ENCODE measurements around the gene POLE2.
A peak's percentile ranks its signal among the peaks of the same experiment; 100 is the strongest.

The POLE2 gene

DNA sequence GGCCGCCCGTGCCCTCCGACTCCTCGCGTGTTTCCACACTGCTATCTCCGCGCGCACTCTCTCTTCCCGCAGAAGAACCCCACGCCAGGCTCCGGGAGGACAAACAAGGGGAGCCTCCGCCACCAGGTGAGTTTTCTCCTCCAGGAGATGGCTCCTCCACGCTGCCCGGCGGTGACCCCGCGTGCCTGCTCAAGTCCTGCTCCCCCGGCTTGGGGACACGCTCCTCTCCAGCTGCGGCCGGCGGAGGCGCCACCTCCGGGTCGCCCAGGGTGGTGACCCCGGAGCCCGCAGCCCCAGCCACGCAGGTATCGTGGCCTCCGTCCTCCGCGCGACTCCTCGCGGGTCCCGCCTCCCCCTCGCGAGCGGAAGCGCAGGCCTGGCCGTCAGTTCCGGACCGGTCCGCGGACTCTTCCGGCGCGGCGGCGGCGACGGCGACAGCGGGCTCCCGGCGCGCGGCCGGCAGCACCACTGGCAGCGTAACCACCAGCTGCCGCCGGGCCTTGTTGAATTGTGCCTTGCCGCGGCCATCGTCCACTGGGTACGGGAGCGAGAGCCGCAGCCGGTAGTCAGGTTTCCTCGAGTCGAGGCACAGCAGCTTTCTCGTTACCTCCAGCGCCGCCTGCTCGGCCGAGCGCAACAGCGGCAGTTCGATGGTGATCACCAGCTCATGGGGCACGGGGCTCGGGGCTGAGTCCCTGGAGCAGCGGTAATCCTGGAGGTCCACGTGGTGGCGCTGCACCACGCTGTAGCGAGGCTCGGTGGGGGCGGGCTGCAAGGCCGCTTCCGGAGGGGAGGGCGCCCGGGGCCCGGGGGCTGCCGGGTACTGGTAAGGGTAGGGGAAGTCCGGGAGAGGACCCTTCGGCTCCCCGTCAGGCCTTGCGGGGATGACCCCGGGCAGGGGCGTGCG lies 54.1 kb downstream of the POLE2 start:
- peak; percentile 71 for TF ChIP-seq RAD21 (IDR thresholded peaks at IDR 0.05; ENCODE audit: low read depth)
- TF ChIP-seq EGR1 (IDR thresholded peaks at IDR 0.05) = peak; percentile 75
- TF ChIP-seq, protein P1, sequence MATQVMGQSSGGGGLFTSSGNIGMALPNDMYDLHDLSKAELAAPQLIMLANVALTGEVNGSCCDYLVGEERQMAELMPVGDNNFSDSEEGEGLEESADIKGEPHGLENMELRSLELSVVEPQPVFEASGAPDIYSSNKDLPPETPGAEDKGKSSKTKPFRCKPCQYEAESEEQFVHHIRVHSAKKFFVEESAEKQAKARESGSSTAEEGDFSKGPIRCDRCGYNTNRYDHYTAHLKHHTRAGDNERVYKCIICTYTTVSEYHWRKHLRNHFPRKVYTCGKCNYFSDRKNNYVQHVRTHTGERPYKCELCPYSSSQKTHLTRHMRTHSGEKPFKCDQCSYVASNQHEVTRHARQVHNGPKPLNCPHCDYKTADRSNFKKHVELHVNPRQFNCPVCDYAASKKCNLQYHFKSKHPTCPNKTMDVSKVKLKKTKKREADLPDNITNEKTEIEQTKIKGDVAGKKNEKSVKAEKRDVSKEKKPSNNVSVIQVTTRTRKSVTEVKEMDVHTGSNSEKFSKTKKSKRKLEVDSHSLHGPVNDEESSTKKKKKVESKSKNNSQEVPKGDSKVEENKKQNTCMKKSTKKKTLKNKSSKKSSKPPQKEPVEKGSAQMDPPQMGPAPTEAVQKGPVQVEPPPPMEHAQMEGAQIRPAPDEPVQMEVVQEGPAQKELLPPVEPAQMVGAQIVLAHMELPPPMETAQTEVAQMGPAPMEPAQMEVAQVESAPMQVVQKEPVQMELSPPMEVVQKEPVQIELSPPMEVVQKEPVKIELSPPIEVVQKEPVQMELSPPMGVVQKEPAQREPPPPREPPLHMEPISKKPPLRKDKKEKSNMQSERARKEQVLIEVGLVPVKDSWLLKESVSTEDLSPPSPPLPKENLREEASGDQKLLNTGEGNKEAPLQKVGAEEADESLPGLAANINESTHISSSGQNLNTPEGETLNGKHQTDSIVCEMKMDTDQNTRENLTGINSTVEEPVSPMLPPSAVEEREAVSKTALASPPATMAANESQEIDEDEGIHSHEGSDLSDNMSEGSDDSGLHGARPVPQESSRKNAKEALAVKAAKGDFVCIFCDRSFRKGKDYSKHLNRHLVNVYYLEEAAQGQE (IDR thresholded peaks at IDR 0.05; ENCODE audit: low read depth) = 0 out of 2 replicates have a peak, but pooled peaks have one; percentile 8
- TF ChIP-seq YY1 (IDR thresholded peaks at IDR 0.05; ENCODE audit: low read depth) = peak; percentile 23
- no peak for TF ChIP-seq NFIC (IDR thresholded peaks at IDR 0.05)
- TF ChIP-seq CEBPB (IDR thresholded peaks at IDR 0.05) = no peak
- peak; percentile 72 for TF ChIP-seq TAF1 (IDR thresholded peaks at IDR 0.05; ENCODE audit: low read depth)
- TF ChIP-seq, protein P2, sequence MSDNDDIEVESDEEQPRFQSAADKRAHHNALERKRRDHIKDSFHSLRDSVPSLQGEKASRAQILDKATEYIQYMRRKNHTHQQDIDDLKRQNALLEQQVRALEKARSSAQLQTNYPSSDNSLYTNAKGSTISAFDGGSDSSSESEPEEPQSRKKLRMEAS (IDR thresholded peaks at IDR 0.05) = peak; percentile 93
- 0 out of 2 replicates have a peak, but pooled peaks have one; percentile 76 for TF ChIP-seq ZBTB7A (IDR thresholded peaks at IDR 0.05; ENCODE audit: low read depth)
- TF ChIP-seq FOXM1 (IDR thresholded peaks at IDR 0.05; ENCODE audit: borderline replicate concordance, low read depth) = no peak
- TF ChIP-seq TEAD4 (IDR thresholded peaks at IDR 0.05) = no peak
- no peak for TF ChIP-seq TCF12 (IDR thresholded peaks at IDR 0.05; ENCODE audit: low read depth)
- TF ChIP-seq CREB1 (IDR thresholded peaks at IDR 0.05; ENCODE audit: low read depth) = no peak
- peak; percentile 14; the same call in 1 of the 2 replicates for TF ChIP-seq EP300 (IDR thresholded peaks at IDR 0.05; ENCODE audit: borderline replicate concordance)
- 0 out of 2 replicates have a peak, but pooled peaks have one; percentile 42 for TF ChIP-seq USF1 (IDR thresholded peaks at IDR 0.05)

- TF ChIP-seq TCF12 (IDR thresholded peaks at IDR 0.05; ENCODE audit: low read depth) = no peak
- TF ChIP-seq, protein P2 (IDR thresholded peaks at IDR 0.05) = no peak
- no peak for TF ChIP-seq ZBTB7A (IDR thresholded peaks at IDR 0.05; ENCODE audit: low read depth)
- no peak for TF ChIP-seq TAF1 (IDR thresholded peaks at IDR 0.05; ENCODE audit: low read depth)
- no peak for TF ChIP-seq CREB1 (IDR thresholded peaks at IDR 0.05; ENCODE audit: low read depth)
- TF ChIP-seq FOXM1 (IDR thresholded peaks at IDR 0.05; ENCODE audit: borderline replicate concordance, low read depth) = no peak
- TF ChIP-seq EGR1 (IDR thresholded peaks at IDR 0.05) = no peak
- no peak for TF ChIP-seq USF1 (IDR thresholded peaks at IDR 0.05)
These were observed 63.8 kb downstream of the POLE2 start for GRCh38 chr14:49623941-49624839.

DNA sequence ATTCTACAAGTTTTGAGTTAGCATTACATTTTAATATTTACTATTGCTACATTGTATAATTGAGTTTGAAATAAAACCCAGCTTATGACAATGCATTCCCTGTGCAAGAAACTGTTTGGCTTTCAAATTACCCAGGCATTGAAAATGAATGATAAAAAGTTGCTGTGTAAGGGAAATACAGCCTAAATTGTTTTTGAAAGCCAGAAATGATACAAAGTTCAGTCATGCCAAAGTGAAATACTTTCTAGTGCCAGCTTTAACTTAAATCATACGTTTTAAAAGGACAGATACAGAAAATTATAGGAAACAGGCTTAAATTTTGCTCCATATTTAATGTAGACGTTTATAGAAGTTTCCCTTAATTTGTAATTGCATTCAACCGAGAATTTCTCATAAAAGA lies 64.6 kb downstream of the POLE2 start:
- TF ChIP-seq ZBTB7A (IDR thresholded peaks at IDR 0.05; ENCODE audit: low read depth) = no peak
- TF ChIP-seq, protein P1 (IDR thresholded peaks at IDR 0.05; ENCODE audit: low read depth) = no peak
- no peak for TF ChIP-seq EP300 (IDR thresholded peaks at IDR 0.05; ENCODE audit: borderline replicate concordance)
- no peak for TF ChIP-seq CEBPB (IDR thresholded peaks at IDR 0.05)
- no peak for TF ChIP-seq CREB1 (IDR thresholded peaks at IDR 0.05; ENCODE audit: low read depth)
- TF ChIP-seq RAD21 (IDR thresholded peaks at IDR 0.05; ENCODE audit: low read depth) = no peak
- no peak for TF ChIP-seq USF1 (IDR thresholded peaks at IDR 0.05)
- no peak for TF ChIP-seq FOXM1 (IDR thresholded peaks at IDR 0.05; ENCODE audit: borderline replicate concordance, low read depth)
- TF ChIP-seq, protein P2 (IDR thresholded peaks at IDR 0.05) = no peak
- no peak for TF ChIP-seq NFIC (IDR thresholded peaks at IDR 0.05)
- TF ChIP-seq TCF12 (IDR thresholded peaks at IDR 0.05; ENCODE audit: low read depth) = no peak
- TF ChIP-seq EGR1 (IDR thresholded peaks at IDR 0.05) = no peak
- TF ChIP-seq TEAD4 (IDR thresholded peaks at IDR 0.05) = no peak
- TF ChIP-seq YY1 (IDR thresholded peaks at IDR 0.05; ENCODE audit: low read depth) = no peak
- no peak for TF ChIP-seq TAF1 (IDR thresholded peaks at IDR 0.05; ENCODE audit: low read depth)
